ENCODE measurements around the gene ZNRF3.
"Not testable (repeated sequence)": the region's sequence is repeated elsewhere in the genome, so short reads cannot be mapped to it uniquely, and the experiment has no call there.

DNA sequence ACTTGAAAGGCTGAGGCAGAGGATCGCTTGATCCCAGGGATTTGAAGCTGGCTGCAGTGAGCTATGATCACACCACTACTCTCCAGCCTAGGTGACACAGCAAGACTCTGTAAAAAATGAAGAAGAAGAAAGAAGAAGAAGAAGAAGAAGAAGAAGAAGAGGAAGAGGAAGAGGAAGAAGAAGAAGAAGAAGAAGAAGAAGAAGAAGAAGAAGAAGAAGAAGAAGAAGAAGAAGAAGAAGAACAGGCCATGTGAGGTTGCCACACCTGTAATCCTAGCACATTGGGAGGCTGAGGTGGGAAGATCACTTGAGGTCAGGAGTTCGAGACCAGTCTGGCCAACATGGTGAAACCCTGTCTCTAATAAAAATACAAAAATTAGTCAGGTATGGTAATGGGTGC, 39.1 kb upstream of the ZNRF3 start:
- TF ChIP-seq, protein P1, sequence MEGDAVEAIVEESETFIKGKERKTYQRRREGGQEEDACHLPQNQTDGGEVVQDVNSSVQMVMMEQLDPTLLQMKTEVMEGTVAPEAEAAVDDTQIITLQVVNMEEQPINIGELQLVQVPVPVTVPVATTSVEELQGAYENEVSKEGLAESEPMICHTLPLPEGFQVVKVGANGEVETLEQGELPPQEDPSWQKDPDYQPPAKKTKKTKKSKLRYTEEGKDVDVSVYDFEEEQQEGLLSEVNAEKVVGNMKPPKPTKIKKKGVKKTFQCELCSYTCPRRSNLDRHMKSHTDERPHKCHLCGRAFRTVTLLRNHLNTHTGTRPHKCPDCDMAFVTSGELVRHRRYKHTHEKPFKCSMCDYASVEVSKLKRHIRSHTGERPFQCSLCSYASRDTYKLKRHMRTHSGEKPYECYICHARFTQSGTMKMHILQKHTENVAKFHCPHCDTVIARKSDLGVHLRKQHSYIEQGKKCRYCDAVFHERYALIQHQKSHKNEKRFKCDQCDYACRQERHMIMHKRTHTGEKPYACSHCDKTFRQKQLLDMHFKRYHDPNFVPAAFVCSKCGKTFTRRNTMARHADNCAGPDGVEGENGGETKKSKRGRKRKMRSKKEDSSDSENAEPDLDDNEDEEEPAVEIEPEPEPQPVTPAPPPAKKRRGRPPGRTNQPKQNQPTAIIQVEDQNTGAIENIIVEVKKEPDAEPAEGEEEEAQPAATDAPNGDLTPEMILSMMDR (optimal IDR thresholded peaks at IDR 0.05 in 1 of 3, IDR thresholded peaks at IDR 0.05 in 1 of 3, conservative IDR thresholded peaks at IDR 0.05 in 1 of 3; ENCODE audit: extremely low read depth in 1 of 3, insufficient read depth in 2 of 3, low read length in 3 of 3), result not testable (repeated sequence)
- TF ChIP-seq EZH2 (IDR thresholded peaks at IDR 0.05; ENCODE audit: low read length), result not testable (repeated sequence)
